Smooth muscle cell of trachea (primary cell): ENCODE results near the gene TPMT. TPM values are rescaled to one million over a fixed set of nuclear protein-coding genes. Genes with fewer than 3 reads are reported as not detected.

Source experiments
- total RNA-seq: library from RNA; depleted of rRNA; stranded (reverse); fragments of >200 nt; gene quantifications from 2 replicates; pipeline ENCODE4 v1.2.1, GENCODE V29; 2014

Gene TPMT
- total RNA-seq, result 18.5 and 27.8 TPM in 2 replicates

GRCh38 chr6:18154507-18155149 lies at the start of gene TPMT:
TSS of gene TPMT (minus strand) at chr6:18155077. CDS start at chr6:18149127, 5,950 bp downstream.

GRCh38 chr6:18155150-18155863 lies 430 bp upstream of the TPMT start, which contains the start of gene KDM1B:
TSS of gene KDM1B (plus strand) at chr6:18155422. CDS start at chr6:18159896, 4,474 bp downstream.

GRCh38 chr6:18122128-18123093 lies 32.5 kb downstream of the TPMT start, which contains the start of gene NHLRC1:
TSS of gene NHLRC1 (minus strand) at chr6:18122677. CDS start at chr6:18122606, 71 bp downstream.

Other genes starting within 250 kb of the TPMT start
- gene KIF13A, start 167.4 kb downstream of the TPMT start, total RNA-seq, result 105 and 109 TPM in 2 replicates
- gene NHLRC1, start 32.4 kb downstream of the TPMT start, total RNA-seq, result 4.7 and 5.6 TPM in 2 replicates
- gene KDM1B, start 345 bp upstream of the TPMT start, total RNA-seq, result 24.4 and 31.3 TPM in 2 replicates
- 64.7 and 144 TPM in 2 replicates for gene DEK, start 109.5 kb upstream of the TPMT start, total RNA-seq
- 1.0 and 1.2 TPM in 2 replicates for gene RNF144B, start 232.3 kb upstream of the TPMT start, total RNA-seq